ENCODE measurements around the gene MTRF1.

MTRF1 gene

DNA sequence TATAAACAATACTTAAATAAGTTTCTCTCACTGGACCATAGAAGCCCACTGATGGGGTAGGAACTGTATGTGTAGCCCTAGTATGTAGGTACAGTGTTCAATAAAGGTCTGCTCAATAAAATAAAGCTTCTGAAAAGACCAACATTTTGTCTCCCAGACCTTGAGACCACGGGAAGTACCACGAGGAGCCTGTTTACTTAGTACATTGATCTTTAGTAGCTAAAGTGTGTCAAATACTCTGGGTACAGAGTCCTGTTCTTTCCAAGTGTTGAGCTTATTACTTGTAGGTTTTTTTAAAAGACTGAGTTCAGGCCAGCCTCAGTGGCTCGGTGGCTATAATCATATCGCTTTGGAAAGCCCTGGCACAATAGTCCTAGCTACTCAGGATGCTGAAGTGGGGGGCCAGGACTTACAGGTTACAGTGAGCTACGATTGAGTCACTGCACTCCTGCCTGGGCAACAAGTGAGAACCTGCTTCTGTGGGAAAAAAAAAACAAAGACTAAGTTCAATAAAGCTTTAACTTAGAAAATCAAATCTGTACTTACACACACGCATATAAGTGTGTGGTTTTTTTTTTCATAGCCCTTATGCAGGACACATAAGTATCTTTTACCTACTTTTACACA, 3.4 kb downstream of the MTRF1 start:
- DNase-seq (ENCODE audit: low read depth in 2 of 2) = no peak
- TF ChIP-seq, protein P1, sequence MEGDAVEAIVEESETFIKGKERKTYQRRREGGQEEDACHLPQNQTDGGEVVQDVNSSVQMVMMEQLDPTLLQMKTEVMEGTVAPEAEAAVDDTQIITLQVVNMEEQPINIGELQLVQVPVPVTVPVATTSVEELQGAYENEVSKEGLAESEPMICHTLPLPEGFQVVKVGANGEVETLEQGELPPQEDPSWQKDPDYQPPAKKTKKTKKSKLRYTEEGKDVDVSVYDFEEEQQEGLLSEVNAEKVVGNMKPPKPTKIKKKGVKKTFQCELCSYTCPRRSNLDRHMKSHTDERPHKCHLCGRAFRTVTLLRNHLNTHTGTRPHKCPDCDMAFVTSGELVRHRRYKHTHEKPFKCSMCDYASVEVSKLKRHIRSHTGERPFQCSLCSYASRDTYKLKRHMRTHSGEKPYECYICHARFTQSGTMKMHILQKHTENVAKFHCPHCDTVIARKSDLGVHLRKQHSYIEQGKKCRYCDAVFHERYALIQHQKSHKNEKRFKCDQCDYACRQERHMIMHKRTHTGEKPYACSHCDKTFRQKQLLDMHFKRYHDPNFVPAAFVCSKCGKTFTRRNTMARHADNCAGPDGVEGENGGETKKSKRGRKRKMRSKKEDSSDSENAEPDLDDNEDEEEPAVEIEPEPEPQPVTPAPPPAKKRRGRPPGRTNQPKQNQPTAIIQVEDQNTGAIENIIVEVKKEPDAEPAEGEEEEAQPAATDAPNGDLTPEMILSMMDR (IDR thresholded peaks at IDR 0.05; ENCODE audit: low read depth, low read length) = no peak

GRCh38 chr13:41257535-41257934, 5.8 kb downstream of the MTRF1 start:
- no peak for DNase-seq (ENCODE audit: low read depth in 2 of 2)
- H3K4me3 ChIP-seq (replicated peaks in 1 of 2; ENCODE audit: low read depth in 2 of 2, low read length in 2 of 2) = no peak overlapping the region
- TF ChIP-seq, protein P1 (IDR thresholded peaks at IDR 0.05; ENCODE audit: low read depth, low read length) = no peak

More for the DNA sequence above, 3.4 kb downstream of the MTRF1 start:
- no peak overlapping the region for H3K4me3 ChIP-seq (replicated peaks in 1 of 2; ENCODE audit: low read depth in 2 of 2, low read length in 2 of 2)

- no peak for DNase-seq (ENCODE audit: low read depth in 2 of 2)
These were observed 8.5 kb downstream of the MTRF1 start for GRCh38 chr13:41254902-41255301.

DNA sequence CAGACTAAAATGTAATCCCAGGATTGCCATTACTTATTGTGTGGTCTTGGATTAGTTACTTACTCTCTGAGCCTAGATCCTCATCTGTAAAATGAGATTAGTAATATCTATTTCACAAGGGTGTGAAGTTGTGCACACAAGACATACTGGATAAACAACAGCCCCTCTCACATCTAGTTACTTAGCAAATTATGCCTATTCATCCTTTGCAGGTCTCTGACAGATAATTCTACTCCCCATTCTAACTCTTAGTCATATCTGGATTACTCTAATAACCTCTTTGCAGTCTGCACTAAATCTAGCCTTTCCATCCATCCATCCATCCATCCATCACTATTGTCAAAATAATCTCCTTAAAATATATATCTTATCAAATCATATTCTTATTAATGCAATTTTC, 12.4 kb downstream of the MTRF1 start:
- DNase-seq (ENCODE audit: low read depth in 2 of 2) = no peak
- TF ChIP-seq, protein P1 (IDR thresholded peaks at IDR 0.05; ENCODE audit: low read depth, low read length) = no peak
- no peak overlapping the region for H3K4me3 ChIP-seq (replicated peaks in 1 of 2; ENCODE audit: low read depth in 2 of 2, low read length in 2 of 2)

More at GRCh38 chr13:41254902-41255301, 8.5 kb downstream of the MTRF1 start:
- no peak overlapping the region for H3K4me3 ChIP-seq (replicated peaks in 1 of 2; ENCODE audit: low read depth in 2 of 2, low read length in 2 of 2)
- TF ChIP-seq, protein P1 (IDR thresholded peaks at IDR 0.05; ENCODE audit: low read depth, low read length) = no peak

DNA sequence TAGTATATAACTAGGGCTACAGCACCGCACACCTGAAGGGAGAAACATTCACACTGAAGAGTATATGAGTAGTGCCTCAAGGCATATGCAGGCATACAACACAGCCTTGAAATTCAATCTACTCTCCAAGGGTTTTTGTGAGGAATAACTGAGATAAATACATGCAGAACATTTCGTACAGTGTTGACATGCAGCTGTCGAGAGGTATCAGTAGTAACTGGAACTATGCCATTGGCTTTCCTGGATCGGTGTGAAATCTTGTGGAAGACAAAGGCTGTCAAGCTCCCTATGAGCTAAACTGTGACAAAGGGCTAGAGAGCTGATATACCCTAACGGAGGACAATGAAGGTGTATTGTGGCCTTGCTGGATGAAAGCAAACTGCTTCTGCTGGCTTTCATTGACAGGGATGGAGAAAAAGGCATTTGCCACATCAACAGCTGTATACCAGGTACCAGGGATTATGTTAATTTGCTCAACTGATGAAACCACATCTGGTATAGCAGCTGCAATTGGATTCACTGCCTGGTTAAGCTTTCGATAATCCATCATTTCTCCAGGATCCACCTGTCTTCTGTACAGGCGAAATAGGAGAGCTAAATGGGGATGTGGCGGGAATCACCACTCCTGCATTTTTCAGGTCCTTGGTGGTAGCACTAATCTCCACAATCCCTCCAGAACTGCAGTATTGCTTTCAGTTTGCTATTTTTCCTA, 16.3 kb downstream of the MTRF1 start:
- TF ChIP-seq, protein P1 (IDR thresholded peaks at IDR 0.05; ENCODE audit: low read depth, low read length) = no peak
- no peak for DNase-seq (ENCODE audit: low read depth in 2 of 2)
- H3K4me3 ChIP-seq (replicated peaks in 1 of 2; ENCODE audit: low read depth in 2 of 2, low read length in 2 of 2) = no peak overlapping the region

DNA sequence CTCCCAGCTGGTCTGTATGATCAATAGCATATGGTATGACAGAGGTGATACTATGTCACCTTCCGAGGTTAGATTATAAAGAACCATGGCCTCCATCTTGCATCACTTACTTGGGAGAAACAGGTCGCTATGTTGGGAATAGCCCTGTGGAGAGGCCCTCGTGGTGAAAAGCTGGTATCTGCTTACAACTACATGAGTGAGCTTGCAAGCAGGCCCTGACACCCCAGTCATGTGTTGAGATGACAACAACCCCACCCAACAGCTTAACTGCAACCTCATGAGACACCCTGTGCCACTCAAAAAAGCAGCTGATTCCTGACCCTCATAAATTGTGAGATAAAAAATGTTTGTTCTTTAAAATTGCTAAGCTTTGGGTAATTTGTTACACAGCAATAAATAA, 18.8 kb downstream of the MTRF1 start:
- H3K4me3 ChIP-seq (replicated peaks in 1 of 2; ENCODE audit: low read depth in 2 of 2, low read length in 2 of 2) = no peak overlapping the region
- TF ChIP-seq, protein P1 (IDR thresholded peaks at IDR 0.05; ENCODE audit: low read depth, low read length) = no peak
- peak; percentile 5 to 9 for DNase-seq (ENCODE audit: low read depth in 2 of 2)
